ENCODE measurements around the gene BLOC1S3.

BLOC1S3 gene

DNA sequence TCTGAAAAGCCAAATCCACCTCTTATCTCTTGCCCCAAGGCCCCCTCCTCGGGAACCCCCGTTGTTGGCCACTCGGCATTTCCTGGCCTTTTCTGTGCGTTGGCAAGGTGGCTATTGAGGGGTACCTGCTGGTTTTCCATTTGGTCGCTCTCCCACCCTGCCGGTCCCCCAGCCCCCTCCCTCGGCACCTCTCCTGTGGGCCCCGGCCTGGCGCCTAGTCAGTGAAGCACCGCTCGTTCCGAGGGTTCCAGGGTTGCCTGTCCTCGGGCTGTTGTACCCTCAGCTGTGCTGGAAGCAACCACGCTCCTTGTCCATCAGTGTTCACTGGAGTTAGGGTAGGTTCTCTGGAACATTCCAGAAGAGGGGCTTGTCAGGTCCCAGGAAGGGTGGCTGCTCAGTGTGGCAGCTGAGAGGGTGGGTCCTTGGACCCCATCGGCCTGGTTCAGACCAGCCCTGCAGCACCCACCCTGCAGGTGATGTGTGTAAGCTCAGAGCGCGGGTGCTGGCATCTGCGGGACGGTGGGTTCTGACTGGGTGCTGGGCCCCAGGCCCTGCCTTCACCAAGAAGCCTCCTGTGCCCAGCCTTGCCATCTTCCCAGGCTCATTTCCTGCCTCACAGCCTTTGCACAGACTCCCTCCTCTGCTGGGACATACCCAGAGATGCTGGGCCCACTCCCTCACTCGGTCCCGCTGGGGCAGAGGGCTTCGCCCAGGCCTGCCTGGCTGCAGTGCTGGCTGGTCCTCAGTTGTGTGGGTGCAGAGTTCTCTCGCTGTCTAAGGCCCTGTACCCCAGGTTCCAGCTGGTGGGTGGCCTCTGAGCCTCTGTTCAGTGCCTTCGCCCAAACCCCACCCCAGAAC is 39.1 kb upstream of the BLOC1S3 start:
- H3K4me2 ChIP-seq (ENCODE audit: low read length), result no peak overlapping the region

GRCh38 chr19:45140144-45140503 is 38.5 kb upstream of the BLOC1S3 start:
- no peaks in the 10 kb centered on the region for H3K9me3 ChIP-seq (ENCODE audit: low read length)
- peaks cover 37% of the 10 kb centered on the region for H3K4me1 ChIP-seq (ENCODE audit: insufficient read depth, low read length, severe bottlenecking)
- no peaks in the 10 kb centered on the region for H3K9me2 ChIP-seq (ENCODE audit: low read depth, low read length)
- no peak overlapping the region for H2AFZ ChIP-seq (ENCODE audit: low read length)
- peaks cover 31% of the 10 kb centered on the region for H3K36me3 ChIP-seq (ENCODE audit: insufficient read depth, low read length)
- no peak overlapping the region for H3K4me3 ChIP-seq (ENCODE audit: low read depth, low read length, poor library complexity, severe bottlenecking)
- no peaks in the 10 kb centered on the region for H3K27me3 ChIP-seq (ENCODE audit: insufficient read depth, low read length)
- no peak for TF ChIP-seq EZH2 (IDR thresholded peaks at IDR 0.05; ENCODE audit: borderline replicate concordance, low read length)
- H3K4me2 ChIP-seq (ENCODE audit: low read length), result no peak overlapping the region
- H3K27ac ChIP-seq (ENCODE audit: low read depth, low read length, poor library complexity, severe bottlenecking), result no peak overlapping the region
- no peaks in the 10 kb centered on the region for H4K20me1 ChIP-seq (ENCODE audit: insufficient read depth, low read length)
- no peak overlapping the region for H3K9ac ChIP-seq (ENCODE audit: low read length)
- H3K79me2 ChIP-seq (ENCODE audit: insufficient read depth, low read length), result no peaks in the 10 kb centered on the region
- no peaks in the 10 kb centered on the region for H3F3A ChIP-seq (ENCODE audit: insufficient read depth, low read length)

More for the DNA sequence above, 39.1 kb upstream of the BLOC1S3 start:
- no peaks in the 10 kb centered on the region for H3F3A ChIP-seq (ENCODE audit: insufficient read depth, low read length)
- H2AFZ ChIP-seq (ENCODE audit: low read length), result no peak overlapping the region
- H3K9me2 ChIP-seq (ENCODE audit: low read depth, low read length), result no peaks in the 10 kb centered on the region
- H3K36me3 ChIP-seq (ENCODE audit: insufficient read depth, low read length), result peaks cover 26% of the 10 kb centered on the region; the same call in 1 of the 2 replicates
- peaks cover 43% of the 10 kb centered on the region for H3K4me1 ChIP-seq (ENCODE audit: insufficient read depth, low read length, severe bottlenecking)
- no peak overlapping the region for H3K4me3 ChIP-seq (ENCODE audit: low read depth, low read length, poor library complexity, severe bottlenecking)
- TF ChIP-seq EZH2 (IDR thresholded peaks at IDR 0.05; ENCODE audit: borderline replicate concordance, low read length), result no peak
- TF ChIP-seq, protein P1, sequence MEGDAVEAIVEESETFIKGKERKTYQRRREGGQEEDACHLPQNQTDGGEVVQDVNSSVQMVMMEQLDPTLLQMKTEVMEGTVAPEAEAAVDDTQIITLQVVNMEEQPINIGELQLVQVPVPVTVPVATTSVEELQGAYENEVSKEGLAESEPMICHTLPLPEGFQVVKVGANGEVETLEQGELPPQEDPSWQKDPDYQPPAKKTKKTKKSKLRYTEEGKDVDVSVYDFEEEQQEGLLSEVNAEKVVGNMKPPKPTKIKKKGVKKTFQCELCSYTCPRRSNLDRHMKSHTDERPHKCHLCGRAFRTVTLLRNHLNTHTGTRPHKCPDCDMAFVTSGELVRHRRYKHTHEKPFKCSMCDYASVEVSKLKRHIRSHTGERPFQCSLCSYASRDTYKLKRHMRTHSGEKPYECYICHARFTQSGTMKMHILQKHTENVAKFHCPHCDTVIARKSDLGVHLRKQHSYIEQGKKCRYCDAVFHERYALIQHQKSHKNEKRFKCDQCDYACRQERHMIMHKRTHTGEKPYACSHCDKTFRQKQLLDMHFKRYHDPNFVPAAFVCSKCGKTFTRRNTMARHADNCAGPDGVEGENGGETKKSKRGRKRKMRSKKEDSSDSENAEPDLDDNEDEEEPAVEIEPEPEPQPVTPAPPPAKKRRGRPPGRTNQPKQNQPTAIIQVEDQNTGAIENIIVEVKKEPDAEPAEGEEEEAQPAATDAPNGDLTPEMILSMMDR (IDR thresholded peaks at IDR 0.05; ENCODE audit: low read length), result no peak
- no peak overlapping the region for H3K27ac ChIP-seq (ENCODE audit: low read depth, low read length, poor library complexity, severe bottlenecking)
- no peaks in the 10 kb centered on the region for H3K27me3 ChIP-seq (ENCODE audit: insufficient read depth, low read length)
- H3K9me3 ChIP-seq (ENCODE audit: low read length), result no peaks in the 10 kb centered on the region
- H4K20me1 ChIP-seq (ENCODE audit: insufficient read depth, low read length), result no peaks in the 10 kb centered on the region
- no peaks in the 10 kb centered on the region for H3K79me2 ChIP-seq (ENCODE audit: insufficient read depth, low read length)
- H3K9ac ChIP-seq (ENCODE audit: low read length), result no peak overlapping the region

DNA sequence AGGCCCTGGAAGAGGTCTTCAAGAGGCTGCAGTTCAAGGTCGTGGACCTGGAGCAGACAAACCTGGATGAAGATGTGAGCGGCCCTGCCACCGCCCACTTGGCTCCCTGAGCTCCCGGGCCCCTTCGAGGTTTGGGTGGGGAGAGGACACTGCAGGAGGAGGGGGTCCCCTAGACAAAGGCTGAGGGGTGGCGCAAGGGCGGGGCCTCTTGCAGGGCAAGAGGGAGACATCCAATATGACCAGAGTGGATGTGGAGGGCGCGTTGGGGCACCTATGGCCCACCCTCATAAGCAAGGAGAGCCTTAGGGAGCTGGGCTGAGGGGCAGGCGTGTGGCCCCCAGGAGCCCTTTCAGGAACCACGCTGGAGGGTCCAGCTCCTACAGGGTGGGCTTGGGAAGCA is 38.1 kb upstream of the BLOC1S3 start:
- Histone ChIP-seq H3K4me1 (ENCODE audit: insufficient read depth, low read length, severe bottlenecking) (peaks cover 33% of the 10 kb centered on the region), H3K79me2 (ENCODE audit: insufficient read depth, low read length) (no peaks in the 10 kb centered on the region), H3F3A (ENCODE audit: insufficient read depth, low read length) (no peaks in the 10 kb centered on the region), H4K20me1 (ENCODE audit: insufficient read depth, low read length) (no peaks in the 10 kb centered on the region), H3K4me3 (ENCODE audit: low read depth, low read length, poor library complexity, severe bottlenecking) (no peak overlapping the region), H3K4me2 (ENCODE audit: low read length) (no peak overlapping the region), H3K9me2 (ENCODE audit: low read depth, low read length) (no peaks in the 10 kb centered on the region), H3K9me3 (ENCODE audit: low read length) (no peaks in the 10 kb centered on the region), H2AFZ (ENCODE audit: low read length) (no peak overlapping the region), H3K27ac (ENCODE audit: low read depth, low read length, poor library complexity, severe bottlenecking) (no peak overlapping the region), H3K36me3 (ENCODE audit: insufficient read depth, low read length) (peaks cover 33% of the 10 kb centered on the region), H3K9ac (ENCODE audit: low read length) (no peak overlapping the region), H3K27me3 (ENCODE audit: insufficient read depth, low read length) (no peaks in the 10 kb centered on the region)
- no peak for TF ChIP-seq EZH2 (IDR thresholded peaks at IDR 0.05; ENCODE audit: borderline replicate concordance, low read length)
- TF ChIP-seq, protein P1 (IDR thresholded peaks at IDR 0.05; ENCODE audit: low read length), result no peak

All from OCI-LY1 (cell line).